Endothelial cell of umbilical vein (primary cell): Measurements from ENCODE around the gene PDIA4. TPM values are rescaled to one million over a fixed set of nuclear protein-coding genes. Genes with fewer than 3 reads are reported as not detected.

Source experiments
- BruUV-seq: library from RNA; stranded (reverse); fragments of 400-500 nt; replicated peaks from 2 replicates; lab custom pipeline; 2021; lab: Mats Ljungman, UMichigan
- CTCF ChIA-PET: fragments of 300-600, 350-600 bp; sonication (Branson Sonifier 250); formaldehyde crosslinking; loops from one replicate; lab custom pipeline; 2021; ENCODE audit warnings: antibody characterized with exemption, inconsistent platforms; lab: Charles Lee
- POLR2A ChIA-PET: fragments of 300-600, 350-600 bp; sonication (Branson Sonifier 250); formaldehyde crosslinking; loops from one replicate; lab custom pipeline; 2021; ENCODE audit warnings: antibody characterized with exemption, inconsistent platforms; lab: Charles Lee
- DNase-seq: peaks from one replicate; pipeline ENCODE4 v3.0.0-alpha.2; 2011; ENCODE audit warnings: low read depth, low spot score
- FAIRE-seq: peaks from 2 replicates; lab custom pipeline; 2011; peaks lifted over from hg19 to GRCh38; lab: Jason Lieb, UNC
- H2AFZ ChIP-seq: 2 replicates; pipeline ENCODE4 v1.6.0; 2012; ENCODE audit warnings: low read depth, low read length, control low read depth, inconsistent platforms
- H3K27ac ChIP-seq: 2 replicates; pipeline ENCODE4 v1.5.1; 2011; ENCODE audit warnings: low read depth, mild to moderate bottlenecking, control low read depth, low read length, moderate library complexity; ENCODE audit not compliant: insufficient read depth
- H3K27me3 ChIP-seq, 2 experiments: 2 replicates each; pipeline versions ENCODE4 v1.6.0 to v1.6.1; 2011; ENCODE audit warnings: low read length in 2 of 2, mixed read lengths in 1 of 2; ENCODE audit not compliant: control insufficient read depth in 2 of 2, insufficient read depth in 2 of 2
- H3K36me3 ChIP-seq, 2 experiments: 2 replicates in 1 of 2; 3 replicates in 1 of 2; pipeline ENCODE4 v1.5.1; 2011; ENCODE audit warnings: low read length in 2 of 2, mild to moderate bottlenecking in 1 of 2, moderate library complexity in 1 of 2; ENCODE audit not compliant: control insufficient read depth in 2 of 2, insufficient read depth in 2 of 2; ENCODE audit errors: extremely low read depth in 1 of 2
- H3K4me1 ChIP-seq: 3 replicates; pipeline ENCODE4 v1.5.1; 2011; ENCODE audit warnings: mild to moderate bottlenecking, low read length; ENCODE audit not compliant: control insufficient read depth, insufficient read depth; ENCODE audit errors: extremely low read depth
- H3K4me2 ChIP-seq: 2 replicates; pipeline ENCODE4 v1.6.1; 2011; ENCODE audit warnings: low read length, control low read depth, mixed read lengths; ENCODE audit not compliant: insufficient read depth
- H3K4me3 ChIP-seq, 3 experiments: fragments of 200-600 bp in 1 of 3; sonication (generic), shearing (Covaris generic) in 1 of 3; replicated peaks in 1 of 3; 2 replicates each; pipeline ENCODE4 v1.5.1; 2011 to 2016; ENCODE audit warnings: control low read depth in 3 of 3, low read length in 3 of 3, mild to moderate bottlenecking in 2 of 3, inconsistent platforms in 1 of 3, low read depth in 1 of 3, moderate library complexity in 1 of 3; ENCODE audit not compliant: insufficient read depth in 1 of 3
- H3K79me2 ChIP-seq: 2 replicates; pipeline ENCODE4 v1.6.0; 2012; ENCODE audit warnings: low read length, inconsistent platforms; ENCODE audit not compliant: control insufficient read depth, insufficient read depth
- H3K9ac ChIP-seq: replicated peaks from 2 replicates; pipeline ENCODE3; 2011; ENCODE audit warnings: low read length, control low read depth; ENCODE audit not compliant: insufficient read depth; ENCODE audit errors: extremely low read depth
- H3K9me1 ChIP-seq: replicated peaks from 3 replicates; pipeline ENCODE4 v1.6.0; 2011; ENCODE audit warnings: mild to moderate bottlenecking, low read length; ENCODE audit not compliant: control insufficient read depth, insufficient read depth; ENCODE audit errors: extremely low read depth
- H3K9me3 ChIP-seq: replicated peaks from 2 replicates; pipeline ENCODE4 v1.5.1; 2012; ENCODE audit warnings: low read length, inconsistent platforms; ENCODE audit not compliant: control insufficient read depth, insufficient read depth
- H4K20me1 ChIP-seq: replicated peaks from 2 replicates; pipeline ENCODE3; 2011; ENCODE audit warnings: mild to moderate bottlenecking, low read length; ENCODE audit not compliant: control insufficient read depth, insufficient read depth; ENCODE audit errors: extremely low read depth
- EZH2 ChIP-seq: IDR thresholded peaks from 2 replicates; pipeline ENCODE4 v1.6.1; 2012; ENCODE audit warnings: borderline replicate concordance, low read depth, mild to moderate bottlenecking, moderate library complexity, low read length, inconsistent platforms; ENCODE audit not compliant: severe bottlenecking
- FOS ChIP-seq: IDR thresholded peaks from 2 replicates; pipeline ENCODE4 v1.6.1; 2011; ENCODE audit warnings: mild to moderate bottlenecking, low read length, moderate library complexity, borderline replicate concordance; ENCODE audit not compliant: insufficient read depth
- GATA2 ChIP-seq: IDR thresholded peaks from 2 replicates; pipeline ENCODE4 v1.7.0; 2011; ENCODE audit warnings: low read depth, mild to moderate bottlenecking, moderate library complexity, mixed read lengths, low read length; ENCODE audit not compliant: insufficient read length, insufficient read depth
- JUN ChIP-seq: IDR thresholded peaks from 2 replicates; pipeline ENCODE4 v1.6.1; 2011; ENCODE audit warnings: borderline replicate concordance, low read depth; ENCODE audit not compliant: insufficient read length, insufficient read depth
- MYC ChIP-seq: IDR thresholded peaks from one replicate; pipeline ENCODE4 v1.6.1; 2011; ENCODE audit warnings: mild to moderate bottlenecking, low read depth, low read length
- POLR2A ChIP-seq: IDR thresholded peaks from 2 replicates; pipeline ENCODE4 v1.6.1; 2012; ENCODE audit warnings: low read depth, mild to moderate bottlenecking, control low read depth, low read length
- POLR2AphosphoS5 ChIP-seq: IDR thresholded peaks from 2 replicates; pipeline ENCODE4 v1.6.1; 2012; ENCODE audit warnings: low read depth, mild to moderate bottlenecking, control low read depth, low read length, moderate library complexity; ENCODE audit not compliant: insufficient read depth
- dilution Hi-C: fragments of 300-500 bp; cut with MboI; formaldehyde crosslinking; loops from one replicate; pipeline ENCODE4 v1.15.0; 2019; ENCODE audit warnings: low sequenced_read_pairs; ENCODE audit not compliant: extremely low pct_ligation_motif_present
- intact Hi-C: fragments of 100-400 bp; cut with micrococcal nuclease; formaldehyde crosslinking; loops from one replicate; pipeline ENCODE4 v1.10.0; 2022
- polyA plus RNA-seq, 4 experiments: library from polyadenylated mRNA; depleted of rRNA in 3 of 4; stranded (reverse) in 3 of 4; unstranded in 1 of 4; fragments of >200 nt; gene quantifications; 2 replicates each; pipeline versions ENCODE4 v1.2.1 to v1.2.3, GENCODE V29; 2011 to 2012; ENCODE audit warnings: missing spikeins in 1 of 4
- total RNA-seq: library from RNA; stranded (reverse); gene quantifications from 2 replicates; pipeline ENCODE4 v1.2.3, GENCODE V29; 2021
- TF ChIP-seq, protein P1 (sequence below): IDR thresholded peaks from 2 replicates; pipeline ENCODE4 v1.6.1; 2011; ENCODE audit not compliant: insufficient read depth, insufficient read length
- TF ChIP-seq, protein P2 (sequence below), 2 donors: IDR thresholded peaks; 1 replicate in 1 of 2; 2 replicates in 1 of 2; pipeline ENCODE4 v1.5.1; 2011; ENCODE audit warnings: low read length in 2 of 2, mild to moderate bottlenecking in 2 of 2, moderate library complexity in 2 of 2, control low read depth in 1 of 2, inconsistent platforms in 1 of 2, low read depth in 1 of 2; ENCODE audit not compliant: insufficient read depth in 1 of 2; ENCODE audit errors: extremely low read depth in 1 of 2

The PDIA4 gene
- total and polyA plus RNA-seq, 2 donors (not counting 3 experiments of a cell fraction or from before 2014, with no cell fraction given): 217 to 308 TPM

DNA sequence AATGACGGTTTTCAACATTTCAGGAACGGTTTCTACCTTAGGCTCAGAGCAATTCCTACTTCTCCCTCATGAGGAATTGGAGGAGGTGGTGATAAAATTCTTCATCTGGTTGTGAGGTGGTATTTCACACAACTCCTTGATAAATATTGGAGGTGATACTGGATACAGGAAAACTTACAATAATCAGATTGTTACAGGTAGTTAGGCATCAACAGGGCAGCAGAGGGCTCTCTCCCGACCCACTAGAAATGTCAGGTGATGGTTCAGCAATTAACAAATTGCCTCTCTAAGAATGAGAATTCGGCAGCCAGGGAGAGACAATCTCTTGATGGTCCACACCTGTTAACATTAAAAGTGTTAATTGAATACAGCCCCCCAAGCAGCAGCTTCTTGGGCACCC, 39.6 kb upstream of the PDIA4 start:
- DNase-seq: no peak
- Histone ChIP-seq H3K9ac (no peak overlapping the region), H3K27me3 (no peaks in the 10 kb centered on the region), H3K9me1 (no peaks in the 10 kb centered on the region), H3K4me3 (no peak overlapping the region), H3K4me1 (peaks cover 2% of the 10 kb centered on the region), H3K36me3 (peaks cover 9 to 21% of the 10 kb centered on the region in 2 experiments), H3K9me3 (no peaks in the 10 kb centered on the region), H2AFZ (no peak overlapping the region), H3K4me2 (no peak overlapping the region), H4K20me1 (no peaks in the 10 kb centered on the region), H3K27ac (no peak overlapping the region), H3K79me2 (no peaks in the 10 kb centered on the region)
- no TSS peak for BruUV-seq
- dilution Hi-C loops: no loop called here
- CTCF ChIA-PET: interaction anchor here (5.2 kb wide), 1 partner anchor 62 kb away, joined by 146 read pairs; no protein-coding TSS in a partner anchor
- intact Hi-C loops: no loop called here
- FAIRE-seq: no peak
- TF ChIP-seq JUN (no peak), EZH2 (no peak), POLR2A (no peak), POLR2AphosphoS5 (no peak)
- POLR2A ChIA-PET: no interaction called here

DNA sequence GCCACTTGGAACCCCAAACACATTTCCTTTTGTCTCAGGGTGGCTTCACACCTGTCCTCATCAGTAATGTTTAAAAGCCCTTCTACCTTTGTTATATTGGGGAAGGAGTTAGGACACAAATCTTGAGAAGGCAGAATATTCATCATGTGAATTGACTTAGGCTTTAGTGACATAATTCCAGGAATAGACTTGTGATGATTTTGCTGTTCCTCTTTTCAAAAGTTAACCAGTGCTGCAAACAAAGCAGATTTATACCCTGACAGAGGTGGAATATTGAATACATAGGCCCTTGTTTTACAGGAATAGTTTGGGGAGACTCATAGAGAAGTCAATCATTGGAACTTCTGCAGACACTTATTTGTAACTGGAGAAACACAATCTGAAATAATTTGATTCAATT, 35.2 kb upstream of the PDIA4 start:
- POLR2A ChIA-PET: no interaction called here
- Histone ChIP-seq H3K9me1 (no peaks in the 10 kb centered on the region), H3K4me2 (no peak overlapping the region), H3K9ac (no peak overlapping the region), H2AFZ (no peak overlapping the region), H3K27ac (no peak overlapping the region), H3K4me1 (peaks cover 2% of the 10 kb centered on the region), H3K79me2 (no peaks in the 10 kb centered on the region), H4K20me1 (no peaks in the 10 kb centered on the region), H3K9me3 (no peaks in the 10 kb centered on the region), H3K27me3 (no peaks in the 10 kb centered on the region), H3K4me3 (no peak overlapping the region), H3K36me3 (no peaks in the 10 kb centered on the region)
- DNase-seq: no peak
- CTCF ChIA-PET: no interaction called here
- intact Hi-C loops: no loop called here
- no TSS peak for BruUV-seq
- TF ChIP-seq POLR2A (no peak), EZH2 (no peak), GATA2 (no peak), FOS (no peak), POLR2AphosphoS5 (no peak), JUN (no peak), MYC (no peak)
- TF ChIP-seq, protein P1, sequence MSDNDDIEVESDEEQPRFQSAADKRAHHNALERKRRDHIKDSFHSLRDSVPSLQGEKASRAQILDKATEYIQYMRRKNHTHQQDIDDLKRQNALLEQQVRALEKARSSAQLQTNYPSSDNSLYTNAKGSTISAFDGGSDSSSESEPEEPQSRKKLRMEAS: no peak
- TF ChIP-seq, protein P2, sequence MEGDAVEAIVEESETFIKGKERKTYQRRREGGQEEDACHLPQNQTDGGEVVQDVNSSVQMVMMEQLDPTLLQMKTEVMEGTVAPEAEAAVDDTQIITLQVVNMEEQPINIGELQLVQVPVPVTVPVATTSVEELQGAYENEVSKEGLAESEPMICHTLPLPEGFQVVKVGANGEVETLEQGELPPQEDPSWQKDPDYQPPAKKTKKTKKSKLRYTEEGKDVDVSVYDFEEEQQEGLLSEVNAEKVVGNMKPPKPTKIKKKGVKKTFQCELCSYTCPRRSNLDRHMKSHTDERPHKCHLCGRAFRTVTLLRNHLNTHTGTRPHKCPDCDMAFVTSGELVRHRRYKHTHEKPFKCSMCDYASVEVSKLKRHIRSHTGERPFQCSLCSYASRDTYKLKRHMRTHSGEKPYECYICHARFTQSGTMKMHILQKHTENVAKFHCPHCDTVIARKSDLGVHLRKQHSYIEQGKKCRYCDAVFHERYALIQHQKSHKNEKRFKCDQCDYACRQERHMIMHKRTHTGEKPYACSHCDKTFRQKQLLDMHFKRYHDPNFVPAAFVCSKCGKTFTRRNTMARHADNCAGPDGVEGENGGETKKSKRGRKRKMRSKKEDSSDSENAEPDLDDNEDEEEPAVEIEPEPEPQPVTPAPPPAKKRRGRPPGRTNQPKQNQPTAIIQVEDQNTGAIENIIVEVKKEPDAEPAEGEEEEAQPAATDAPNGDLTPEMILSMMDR (IDR thresholded peaks at IDR 0.05; ENCODE audit: extremely low read depth in 1 of 2, insufficient read depth in 1 of 2, low read depth in 1 of 2, low read length in 2 of 2): no peak
- dilution Hi-C loops: no loop called here
- no peak for FAIRE-seq
